Astrocyte (in vitro differentiated cells and primary cell): Measurements from ENCODE around the gene FAHD1.

Source experiments
- CTCF ChIP-seq: IDR thresholded peaks from 2 replicates; pipeline ENCODE4 v1.5.1; 2011; ENCODE audit warnings: low read depth, mild to moderate bottlenecking, inconsistent platforms, low read length, moderate library complexity; ENCODE audit not compliant: insufficient read depth
- EZH2 ChIP-seq: IDR thresholded peaks from 2 replicates; pipeline ENCODE4 v1.6.1; 2012; ENCODE audit warnings: mild to moderate bottlenecking, low read length, inconsistent platforms; ENCODE audit not compliant: insufficient read depth

- TF ChIP-seq CTCF: no peak
- no peak for TF ChIP-seq EZH2
Measured at GRCh38 chr16:1876468-1876867, 49.5 kb downstream of the FAHD1 start.
